SIG-M5 treated with dmso at 0.1 percent for 504 hours (cell line): ENCODE data around the gene UMODL1.

Experiments
- DNase-seq: peaks from one replicate; lab custom pipeline; 2025; ENCODE audit not compliant: unreplicated experiment; lab: John Stamatoyannopoulos, UW

Gene UMODL1

DNA sequence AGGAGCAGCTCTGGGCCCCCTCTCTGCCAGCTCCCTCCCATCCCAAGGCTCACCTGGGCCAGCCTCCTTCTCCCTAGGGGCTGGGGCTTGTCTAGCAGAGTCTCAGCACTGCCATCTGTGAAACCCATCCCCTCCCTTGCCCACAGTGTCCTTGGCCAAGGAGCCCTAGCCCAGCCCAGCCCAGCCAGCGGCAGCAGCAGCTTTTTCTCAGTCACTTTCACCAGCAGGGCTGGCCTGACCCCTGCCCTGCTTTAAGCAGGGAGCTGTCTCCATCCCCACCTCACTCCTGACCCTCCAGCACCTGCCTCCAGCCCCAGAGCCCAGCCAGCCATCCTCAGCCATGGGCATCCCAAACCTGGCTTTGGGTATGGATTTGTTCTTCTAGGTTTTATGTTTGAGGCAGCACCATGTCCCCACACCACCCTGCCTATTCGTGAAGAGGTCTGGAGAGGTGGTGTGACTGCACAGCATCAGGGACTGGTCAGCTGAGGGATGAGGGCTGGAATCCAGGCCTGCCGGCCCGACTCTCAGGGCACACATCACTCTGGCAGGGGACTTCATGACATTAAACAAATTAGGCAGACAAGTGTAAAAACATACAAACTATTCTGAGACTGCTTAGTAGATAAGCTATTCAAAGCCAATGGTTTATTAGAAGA lies 111.7 kb downstream of the UMODL1 start:
- no peak for DNase-seq

DNA sequence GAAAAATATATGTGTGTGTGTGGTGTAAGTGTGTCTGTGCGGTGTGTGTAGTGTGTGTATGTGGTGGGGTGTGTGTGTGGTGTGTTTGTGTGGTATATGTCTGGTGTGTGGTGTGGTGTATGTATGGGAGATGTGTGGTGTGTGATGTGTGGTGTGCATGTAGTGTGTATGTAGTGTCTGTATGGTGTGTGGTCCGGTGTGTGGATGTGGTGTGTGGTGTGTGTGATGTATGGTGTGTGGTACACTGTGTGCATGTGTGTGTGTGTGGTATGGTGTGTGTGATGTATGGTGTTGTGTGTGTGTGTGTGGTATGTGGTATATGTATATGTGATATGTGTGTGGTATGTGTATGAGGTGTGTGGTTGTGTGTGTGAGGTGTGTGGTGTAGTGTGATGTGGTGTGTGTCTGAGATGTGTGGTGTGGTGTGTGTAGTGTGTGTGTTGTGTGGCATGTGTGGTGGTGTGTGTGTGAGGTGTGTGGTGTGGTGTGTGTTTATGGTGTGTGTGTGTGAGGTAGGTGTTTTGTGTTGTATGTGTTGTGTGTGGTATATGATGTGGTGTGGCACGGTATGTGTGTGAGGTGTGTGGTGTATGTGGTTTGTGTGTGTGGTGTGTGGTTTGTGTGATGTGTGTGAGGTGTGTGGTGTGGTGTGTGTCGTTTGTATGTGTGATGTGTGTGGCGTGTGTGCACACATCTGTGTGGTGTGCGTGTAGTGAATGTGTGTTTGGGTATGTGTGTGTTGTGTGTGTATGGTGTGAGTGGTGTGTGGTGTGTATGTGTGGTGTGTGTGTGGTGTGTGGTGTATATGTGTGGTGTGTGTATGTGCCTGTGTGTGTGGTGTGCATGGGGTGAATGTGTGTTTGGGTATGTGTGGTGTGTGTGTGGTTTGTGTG lies 112.5 kb downstream of the UMODL1 start:
- DNase-seq, result no peak

DNA sequence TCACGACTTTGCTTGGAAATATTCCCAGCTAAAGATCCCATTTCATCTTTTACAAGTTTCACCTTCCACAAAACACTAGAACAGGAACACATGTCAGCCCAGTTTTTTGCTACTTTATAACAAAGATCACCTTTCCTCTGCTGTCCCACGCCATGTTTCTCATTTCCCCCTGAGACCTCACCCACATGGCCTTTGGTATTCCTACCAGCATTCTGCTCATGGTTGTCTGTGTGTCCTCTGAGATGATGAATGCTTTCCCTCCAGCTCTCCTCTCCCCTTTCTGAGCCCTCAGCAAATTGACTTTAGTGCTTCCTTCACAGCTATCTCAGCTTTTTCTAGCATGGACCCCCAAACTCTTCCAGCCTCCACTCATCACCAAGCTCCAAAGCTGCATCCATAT lies 115.5 kb downstream of the UMODL1 start:
- no peak for DNase-seq

DNA sequence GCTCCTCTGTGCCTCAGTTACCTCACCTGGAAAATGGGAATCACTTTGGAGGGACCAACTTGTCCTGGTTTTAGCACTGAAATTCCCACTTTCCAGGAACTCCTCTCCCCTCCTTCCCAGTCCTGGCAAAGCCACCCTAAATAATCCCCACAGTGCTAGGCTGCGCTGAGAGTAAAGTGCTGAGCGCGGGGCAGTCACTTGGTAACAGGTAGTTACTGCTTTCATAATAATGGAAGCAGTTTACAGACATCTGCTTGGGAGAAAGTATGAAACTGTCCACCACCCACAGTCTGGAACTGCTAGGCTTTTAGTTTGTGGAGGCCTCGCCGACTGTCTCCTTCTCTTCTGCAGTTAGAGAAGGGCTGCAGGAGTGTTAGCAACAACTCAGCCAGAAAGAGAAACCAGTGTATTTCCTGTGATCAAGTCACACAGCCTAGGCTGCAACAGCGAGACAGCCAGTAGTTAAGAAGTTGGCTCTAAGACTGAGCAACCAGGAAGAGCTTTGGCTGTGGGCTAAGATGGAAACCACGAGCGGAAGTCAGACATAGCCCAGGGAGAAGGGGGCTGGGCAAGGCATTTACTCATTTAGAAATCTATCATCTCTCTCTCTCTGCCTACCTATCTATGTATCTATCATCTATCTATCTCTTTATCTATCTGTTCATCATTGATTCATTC lies 117.0 kb downstream of the UMODL1 start:
- peak; percentile 92 for DNase-seq

DNA sequence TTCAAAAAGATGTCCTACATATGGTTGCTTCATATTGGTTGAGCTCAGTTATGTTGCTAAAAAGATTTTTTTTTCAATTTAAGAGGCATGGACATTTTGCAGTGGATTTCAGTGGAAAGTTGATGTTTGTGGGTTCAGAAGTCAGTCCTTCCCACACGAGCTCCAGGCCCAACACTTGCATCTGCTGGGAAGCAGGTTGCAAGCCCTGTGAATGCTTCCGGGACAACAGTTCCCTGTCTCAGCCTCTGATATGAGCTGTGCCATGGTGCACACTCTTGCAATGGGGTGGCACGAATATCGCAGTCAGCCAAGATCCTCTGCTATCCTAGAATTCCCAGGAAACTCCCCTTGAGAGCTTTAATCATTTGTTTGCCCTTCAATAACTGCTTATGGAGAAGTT lies 117.5 kb downstream of the UMODL1 start:
- DNase-seq, result no peak

DNA sequence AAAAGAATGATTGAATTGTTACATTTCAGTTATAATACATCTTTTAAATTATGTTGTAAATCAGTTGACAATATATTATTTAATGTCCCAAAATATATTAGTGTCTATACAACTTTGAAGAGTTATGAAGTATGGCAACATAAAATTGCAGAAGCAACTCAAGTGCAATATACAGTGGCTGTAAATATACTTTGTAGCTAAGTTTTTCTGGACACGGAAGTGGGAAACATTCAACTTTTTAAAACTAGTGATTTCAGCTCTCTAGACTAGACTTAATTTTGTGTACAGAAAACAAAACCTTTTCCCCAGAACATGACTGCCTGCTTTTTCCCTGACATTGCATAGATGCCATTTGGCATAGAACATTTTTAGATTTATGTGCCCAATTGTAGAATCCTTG lies 118.3 kb downstream of the UMODL1 start:
- DNase-seq, result no peak

DNA sequence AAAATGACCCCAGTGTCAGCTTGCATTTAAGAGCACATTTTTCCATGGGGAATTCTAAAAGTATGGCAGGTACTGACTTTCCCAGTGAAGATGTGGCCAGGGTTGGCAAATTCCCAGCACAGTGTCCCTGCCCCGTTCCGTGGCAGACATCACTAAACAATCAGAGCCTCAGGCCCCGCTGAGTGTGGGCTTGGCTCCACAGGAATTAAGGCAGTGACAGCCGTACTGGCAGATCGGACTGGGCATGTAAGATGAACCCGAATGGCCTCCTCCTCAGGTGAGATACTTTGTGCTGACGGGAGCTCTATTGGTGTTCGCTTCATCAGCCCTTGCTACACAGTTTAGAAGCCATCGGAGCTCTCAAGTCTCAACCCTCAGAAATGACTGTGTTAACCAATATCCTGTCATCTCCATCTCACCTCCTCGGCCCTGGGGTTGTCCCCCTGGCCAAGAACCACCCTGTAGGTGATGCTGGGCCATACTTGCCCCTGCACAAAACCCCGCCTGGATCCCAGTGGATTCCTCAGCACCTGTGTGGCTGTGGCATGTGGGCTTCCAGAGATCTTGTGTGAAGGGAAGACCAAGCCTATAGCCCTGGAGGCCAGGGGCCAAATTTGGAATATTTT lies 118.9 kb downstream of the UMODL1 start:
- DNase-seq, result no peak

DNA sequence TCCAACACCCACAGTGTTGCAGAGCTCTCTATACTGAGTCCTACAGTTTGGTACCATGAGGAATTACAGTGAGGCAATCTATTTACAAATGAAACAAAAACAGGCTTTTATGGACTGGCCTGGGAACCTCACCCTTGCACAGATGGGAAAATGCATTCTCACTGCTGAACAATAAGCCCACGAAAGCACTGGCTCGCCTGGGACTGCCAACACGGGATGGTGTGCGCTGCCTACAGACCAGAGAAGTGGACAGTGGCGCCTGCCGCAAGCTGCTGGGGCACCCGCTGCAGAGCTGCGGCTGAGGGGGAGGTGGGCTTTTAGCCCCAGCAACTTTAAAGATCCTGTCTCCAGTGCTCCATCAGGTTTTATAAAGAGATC lies 119.4 kb downstream of the UMODL1 start:
- no peak for DNase-seq

DNA sequence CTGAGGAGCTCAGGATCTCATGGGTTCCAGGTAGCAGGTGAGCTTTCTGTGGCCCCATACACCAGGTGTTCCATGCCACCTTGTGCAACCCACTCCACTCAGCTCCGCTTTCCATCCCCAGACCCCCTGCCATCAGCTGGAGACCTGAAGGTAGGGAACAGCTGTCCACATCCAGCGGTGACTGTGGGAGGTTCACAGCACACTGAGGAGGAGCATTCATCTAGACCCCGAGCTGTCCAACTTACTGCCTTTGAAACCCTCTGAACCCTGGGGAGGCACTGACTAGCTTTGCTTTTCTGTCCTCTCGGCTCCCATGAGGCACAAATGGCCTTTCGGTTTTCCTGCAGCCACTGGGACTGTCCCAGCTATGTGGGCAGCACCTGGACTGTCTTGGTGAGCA lies 119.9 kb downstream of the UMODL1 start:
- no peak for DNase-seq

DNA sequence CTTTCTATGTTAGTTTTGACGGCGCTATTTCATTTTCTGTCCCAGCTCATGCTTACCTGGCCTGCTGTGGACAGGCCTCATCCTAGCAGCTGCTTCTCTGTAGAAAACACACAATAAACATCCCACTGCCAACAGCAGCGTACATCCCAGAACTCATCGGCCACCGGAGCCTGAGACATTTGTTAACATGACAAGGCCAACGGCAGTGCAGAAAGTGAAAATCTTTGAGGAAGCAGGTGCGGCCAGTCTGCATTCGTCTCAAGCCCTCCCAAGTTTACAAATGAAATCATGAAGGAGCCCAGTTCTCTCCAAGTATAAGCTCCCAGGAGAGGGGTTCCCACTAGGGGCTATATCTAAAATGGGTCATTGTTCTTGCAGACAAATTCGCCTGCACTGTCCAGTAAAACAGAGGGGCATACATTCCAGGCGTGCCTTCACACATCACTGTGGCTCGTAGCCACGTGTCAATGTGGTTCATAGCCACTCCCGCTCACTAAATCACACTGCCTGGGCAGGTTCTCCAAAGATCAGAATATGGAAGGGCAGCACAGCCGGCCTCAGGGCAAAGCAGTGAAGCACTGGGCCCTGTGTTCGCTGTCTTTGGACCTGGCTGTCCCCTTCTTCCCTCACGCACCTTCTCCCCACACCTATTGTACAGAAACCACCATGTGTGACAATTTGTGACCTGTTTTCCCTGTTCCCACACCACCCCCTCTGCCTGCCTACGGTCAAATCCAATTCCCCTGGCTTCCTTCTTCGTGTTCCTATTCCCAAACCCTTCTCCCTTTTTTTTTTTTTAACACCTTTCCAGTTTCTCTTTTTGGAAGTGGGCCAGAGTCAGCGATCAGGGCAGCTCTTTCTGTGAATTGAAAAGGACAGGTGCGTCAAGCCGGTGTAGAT lies 120.8 kb downstream of the UMODL1 start:
- DNase-seq, result no peak
